Activated CD8-positive, alpha-beta memory T cell treated with anti-CD3 and anti-CD28 coated beads, Interleukin-2, amount 50 U/mL, for 48 hours (primary cell): ENCODE measurements around the gene SLC9A9.

Experiments used
- DNase-seq: peaks from one replicate; pipeline ENCODE4 v3.0.0-alpha.2; 2020

SLC9A9 gene

GRCh38 chr3:143344516-143345165 lies 503.6 kb downstream of the SLC9A9 start:
- no peak for DNase-seq

DNA sequence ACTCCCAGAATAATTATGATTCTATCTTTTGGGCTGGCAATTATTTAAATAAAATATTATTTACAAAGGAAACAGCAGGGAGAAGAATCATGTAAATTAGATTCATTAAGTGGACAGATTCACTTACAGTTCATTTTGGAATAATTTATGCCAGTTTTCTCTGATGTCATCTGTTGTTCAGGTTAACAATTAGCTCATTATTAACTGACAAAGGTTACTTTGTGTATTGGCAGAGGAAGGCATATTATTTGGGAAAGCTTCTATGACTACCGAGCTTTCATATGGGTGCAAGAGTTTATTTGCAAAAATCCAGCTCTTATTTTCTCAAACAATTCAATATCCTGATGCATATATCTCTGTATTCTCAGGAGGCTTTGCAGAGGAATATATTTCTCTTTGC lies 504.3 kb downstream of the SLC9A9 start:
- DNase-seq = no peak

DNA sequence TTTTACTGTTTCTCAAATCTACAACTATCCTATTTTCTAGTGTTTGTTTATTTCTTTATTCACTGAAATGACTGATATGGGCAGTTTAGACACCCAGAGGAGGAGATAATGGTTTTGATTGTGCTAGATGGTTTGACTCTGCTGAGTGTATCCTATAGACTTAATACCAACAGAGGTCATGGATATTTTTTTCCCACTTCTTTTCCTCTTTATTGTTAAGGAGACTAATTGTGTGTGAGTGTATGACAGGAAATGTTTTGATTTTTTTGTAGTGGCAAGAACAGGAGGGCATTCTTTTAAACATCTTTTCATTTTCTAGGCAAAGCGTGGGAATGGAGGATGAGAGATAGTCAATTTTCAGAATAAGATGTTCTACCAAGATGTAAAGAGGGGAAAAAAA lies 505.2 kb downstream of the SLC9A9 start:
- DNase-seq = no peak

GRCh38 chr3:143339451-143339850 lies 508.8 kb downstream of the SLC9A9 start:
- DNase-seq = no peak

GRCh38 chr3:143337387-143337786 lies 510.9 kb downstream of the SLC9A9 start:
- no peak for DNase-seq

DNA sequence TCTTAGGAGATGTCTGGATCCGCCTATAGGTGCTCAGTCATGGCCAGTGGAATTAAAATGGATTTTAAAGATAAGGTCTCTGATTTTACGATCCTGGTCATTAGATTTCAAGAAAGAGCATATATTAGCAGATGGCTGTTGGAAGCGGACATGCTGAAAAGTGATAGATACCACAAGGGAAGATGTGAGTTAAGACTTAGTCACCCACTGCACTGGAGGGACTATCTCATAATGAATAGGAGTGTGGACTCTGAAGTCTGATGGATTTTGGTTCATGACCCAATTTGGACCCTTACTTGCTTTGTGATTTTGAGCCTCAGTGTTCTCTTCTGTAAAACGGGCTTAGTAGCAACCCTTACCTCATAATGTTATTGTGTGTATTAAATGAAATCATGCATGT lies 514.0 kb downstream of the SLC9A9 start:
- no peak for DNase-seq

GRCh38 chr3:143333367-143333766 lies 514.9 kb downstream of the SLC9A9 start:
- DNase-seq = no peak

- no peak for DNase-seq
Observed at GRCh38 chr3:143332026-143332425, 516.2 kb downstream of the SLC9A9 start.

DNA sequence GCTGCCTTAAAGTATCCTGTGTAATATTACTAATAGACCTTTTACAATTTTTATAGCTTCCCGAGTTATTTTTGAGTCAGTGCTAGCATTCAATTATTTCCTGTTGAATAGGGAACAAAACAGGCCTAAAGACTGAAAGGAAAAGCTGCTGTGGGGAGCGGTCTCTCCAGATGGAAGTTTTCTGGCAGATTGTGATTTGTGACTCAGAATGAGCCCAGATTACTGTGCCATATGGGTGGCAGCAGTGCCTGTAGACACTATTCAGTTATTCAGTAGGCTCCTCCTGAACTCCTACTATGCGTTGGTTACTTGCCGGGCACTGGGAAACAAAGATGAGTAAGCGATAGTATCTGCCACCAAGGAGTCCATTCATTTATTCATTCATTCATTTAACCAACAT lies 516.9 kb downstream of the SLC9A9 start:
- no peak for DNase-seq

GRCh38 chr3:143330296-143330868 lies 517.9 kb downstream of the SLC9A9 start:
- no peak for DNase-seq

DNA sequence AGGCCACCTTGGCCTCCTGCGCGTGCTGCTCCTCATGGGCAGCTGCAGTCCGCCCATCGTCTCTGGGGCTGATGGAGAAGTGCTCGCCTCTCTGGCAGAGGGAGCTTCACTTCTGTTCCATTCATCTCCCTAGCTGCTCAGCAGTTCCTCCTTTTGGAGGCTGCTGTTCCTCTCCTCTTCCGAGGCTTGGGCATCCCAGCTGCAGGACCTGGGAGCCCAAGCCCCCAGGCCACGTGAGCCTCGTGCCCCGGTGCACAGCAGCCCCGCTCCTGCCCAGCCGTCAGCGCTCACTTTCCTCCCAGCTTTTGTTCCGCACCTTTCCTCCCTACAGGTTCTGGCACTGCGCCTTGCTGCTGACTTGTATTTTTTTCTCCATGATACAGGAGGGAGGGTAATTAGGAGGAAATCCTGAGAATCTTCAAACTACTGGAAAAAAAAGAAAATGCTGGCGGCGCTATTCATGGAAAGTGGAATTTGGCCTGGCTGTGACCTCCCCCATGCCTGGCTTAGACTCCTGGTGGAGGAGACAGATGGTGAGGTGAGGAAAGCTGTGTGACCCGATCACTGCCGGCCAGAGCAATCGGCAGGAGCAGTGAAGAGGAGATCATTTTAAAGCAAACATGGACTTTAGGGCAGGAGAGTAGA lies 518.6 kb downstream of the SLC9A9 start:
- no peak for DNase-seq

DNA sequence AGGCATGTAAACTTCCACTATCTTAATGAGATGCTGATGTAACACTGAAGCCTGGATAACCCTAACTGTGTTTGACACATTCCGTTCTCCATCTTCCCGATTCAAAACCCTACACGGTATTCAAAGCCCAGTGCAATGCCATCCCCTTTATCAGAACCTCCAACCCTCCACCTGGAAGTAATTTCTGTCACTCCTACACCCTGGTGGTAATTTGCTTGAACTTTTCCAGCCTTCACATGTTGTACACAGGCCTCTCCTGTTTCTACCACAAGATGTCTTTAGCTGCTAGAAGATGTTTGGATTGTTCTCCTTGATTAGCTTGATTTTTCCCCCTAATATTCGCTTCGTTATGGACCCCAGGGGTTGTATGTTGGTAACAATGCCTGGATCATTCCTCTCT lies 519.8 kb downstream of the SLC9A9 start:
- no peak for DNase-seq

DNA sequence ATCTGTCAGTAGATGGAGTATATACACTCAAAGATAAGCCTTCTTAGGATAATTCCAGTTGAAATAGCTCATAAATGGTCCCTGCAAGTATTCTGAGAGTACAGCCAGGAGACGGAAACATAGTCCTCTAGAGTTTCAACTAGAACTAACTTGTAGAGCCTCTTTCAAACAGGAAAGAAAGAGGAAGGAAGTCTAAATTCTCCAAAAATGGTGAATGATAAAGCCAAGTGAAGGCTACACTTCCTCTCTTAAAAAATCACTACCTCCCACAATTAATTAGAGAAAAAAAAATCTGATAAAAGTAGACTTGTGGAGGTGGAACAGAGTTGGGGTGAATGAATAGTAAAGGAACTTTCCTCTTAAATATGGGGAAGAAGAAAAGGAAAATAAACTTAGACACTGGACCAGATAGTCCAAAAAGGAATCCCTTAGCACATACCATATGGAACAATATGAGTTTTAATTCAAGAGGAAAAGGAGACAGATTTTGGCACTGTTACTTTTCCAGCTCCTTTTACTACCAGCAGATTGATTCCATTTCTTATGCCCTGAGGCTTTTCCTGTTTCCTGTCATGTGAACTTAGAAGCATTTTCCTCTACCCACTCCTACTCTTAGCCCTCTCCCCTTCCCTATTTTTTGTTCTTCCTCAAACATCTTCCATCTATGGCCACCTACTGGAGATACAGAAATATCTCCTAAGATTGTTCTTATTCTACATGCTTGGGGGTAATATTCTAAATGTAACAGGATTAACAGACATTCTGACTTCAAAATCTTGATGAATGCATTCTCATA lies 521.1 kb downstream of the SLC9A9 start:
- DNase-seq = no peak

DNA sequence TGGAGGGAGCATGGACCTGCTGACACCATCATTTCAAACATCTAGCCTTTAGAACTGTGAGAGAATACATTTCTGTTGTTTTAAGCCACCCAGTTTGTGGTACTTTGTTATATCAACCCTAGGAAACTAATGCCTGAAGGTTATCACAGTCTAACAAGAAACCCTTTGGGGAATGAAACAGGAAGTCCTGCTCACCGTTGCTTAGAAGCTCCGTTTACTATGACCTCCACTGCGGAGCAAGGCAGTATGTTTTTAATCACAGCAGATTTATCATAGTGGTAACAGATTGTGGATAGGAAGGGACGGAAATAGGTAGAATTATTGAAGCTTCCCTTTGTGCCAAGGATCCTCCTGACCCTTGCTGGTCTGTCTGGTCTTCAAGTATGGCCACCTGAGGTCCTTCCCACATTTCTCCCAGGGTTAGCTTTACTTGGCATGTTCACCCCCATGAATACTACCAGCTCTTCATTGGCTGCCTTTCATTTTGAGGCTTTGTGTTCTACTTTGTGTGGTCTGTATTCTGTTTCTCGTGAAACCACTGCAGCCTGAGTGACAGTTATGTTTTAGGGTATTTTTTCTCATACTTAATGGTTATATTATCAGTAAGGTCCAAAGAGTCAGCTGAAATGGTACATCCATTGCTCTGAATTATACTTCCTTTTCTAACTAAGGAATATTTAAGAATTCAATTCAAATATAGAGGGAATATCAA lies 527.1 kb downstream of the SLC9A9 start:
- DNase-seq = no peak

- no peak for DNase-seq
Observed at GRCh38 chr3:143315766-143316165, 532.5 kb downstream of the SLC9A9 start.

DNA sequence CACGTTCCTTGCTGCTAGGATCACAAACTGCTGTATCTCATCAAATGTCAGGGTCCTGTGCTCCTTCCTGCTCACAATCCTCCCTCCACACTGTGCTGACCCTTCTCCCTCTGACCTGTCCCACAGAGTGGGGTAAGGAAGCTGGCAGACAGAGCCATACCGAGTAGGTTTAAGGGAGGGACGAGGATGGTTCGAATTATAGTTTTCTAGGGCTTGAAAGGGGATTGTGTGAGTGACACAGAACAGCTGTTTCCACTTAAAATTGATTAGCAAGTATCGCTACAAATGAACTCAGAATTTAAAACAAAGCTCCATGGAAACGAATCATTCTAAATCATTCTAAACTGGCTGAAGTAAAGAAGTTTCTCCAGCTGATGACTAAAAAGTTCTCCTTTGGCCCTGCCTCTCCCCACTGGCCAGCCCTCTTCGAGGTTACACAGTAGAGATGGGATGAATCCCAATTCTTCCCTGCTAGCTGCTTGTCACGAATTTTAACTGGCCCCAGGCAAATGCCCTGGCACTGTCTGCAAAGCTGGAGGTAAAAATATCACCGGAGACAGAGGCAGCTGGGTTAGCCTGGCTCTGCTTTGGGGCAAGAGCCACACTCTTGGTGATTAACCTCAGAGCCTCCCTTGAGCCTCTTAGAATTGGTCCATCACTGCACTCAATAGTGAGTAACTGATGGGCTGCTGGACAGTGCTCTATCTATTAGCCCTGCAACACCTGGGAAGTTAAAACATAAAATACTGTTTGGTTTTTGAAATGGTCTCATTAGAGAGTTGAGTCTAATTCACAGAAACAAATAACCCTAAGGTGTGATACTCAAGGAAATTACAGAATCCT lies 533.8 kb downstream of the SLC9A9 start:
- DNase-seq = no peak

DNA sequence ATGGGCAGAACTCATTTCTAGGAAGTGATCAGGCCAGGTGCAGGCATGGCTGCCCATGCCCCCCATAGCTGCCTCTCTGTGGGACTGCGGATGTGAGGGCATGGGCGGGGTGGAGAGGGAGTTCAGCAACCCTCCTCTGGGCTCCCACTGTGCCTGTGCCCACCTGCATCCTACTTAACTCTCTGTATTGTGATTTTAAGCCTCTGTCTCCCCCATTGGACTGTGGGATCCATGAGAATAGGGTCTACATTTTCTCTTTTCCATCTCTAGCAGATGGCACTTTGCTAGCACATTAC lies 534.4 kb downstream of the SLC9A9 start:
- DNase-seq = no peak

GRCh38 chr3:143313025-143313892 lies 535.0 kb downstream of the SLC9A9 start:
- DNase-seq = no peak

DNA sequence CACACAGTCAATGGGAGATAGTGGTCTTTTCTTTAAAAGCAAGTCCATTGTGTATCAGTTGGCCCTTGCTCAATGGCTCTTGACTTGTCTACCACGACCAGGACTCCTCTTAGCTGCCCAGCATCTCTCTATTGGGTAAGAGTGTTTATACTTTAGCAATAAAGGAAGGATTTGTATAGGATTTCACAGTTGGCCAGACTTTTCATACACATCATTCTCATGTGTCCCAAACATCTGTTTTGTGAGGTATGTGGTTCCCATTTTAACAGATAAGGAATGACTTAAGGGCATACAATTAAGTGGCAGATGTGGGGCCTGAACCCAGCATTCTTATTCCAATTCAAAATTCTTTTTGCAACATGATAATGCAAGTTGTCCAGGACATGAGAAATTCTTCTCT lies 537.2 kb downstream of the SLC9A9 start:
- DNase-seq = no peak

- no peak for DNase-seq
Observed at GRCh38 chr3:143309705-143310104, 538.6 kb downstream of the SLC9A9 start.

- no peak for DNase-seq
Observed at GRCh38 chr3:143307613-143308183, 540.6 kb downstream of the SLC9A9 start.
